H54 (cell line): ENCODE results near the gene NECAB3.

Experiments used
- DNase-seq: peaks from one replicate; pipeline ENCODE4 v3.0.0; 2011; ENCODE audit warnings: low spot score, mixed read lengths; ENCODE audit not compliant: insufficient read length
- FAIRE-seq: peaks from 3 replicates; lab custom pipeline; 2011; peaks lifted over from hg19 to GRCh38; lab: Jason Lieb, UNC
- POLR2A ChIP-seq: IDR thresholded peaks from 2 replicates; pipeline ENCODE4 v1.6.1; 2011; ENCODE audit warnings: low read depth, mild to moderate bottlenecking, low read length

NECAB3 gene, protein sequence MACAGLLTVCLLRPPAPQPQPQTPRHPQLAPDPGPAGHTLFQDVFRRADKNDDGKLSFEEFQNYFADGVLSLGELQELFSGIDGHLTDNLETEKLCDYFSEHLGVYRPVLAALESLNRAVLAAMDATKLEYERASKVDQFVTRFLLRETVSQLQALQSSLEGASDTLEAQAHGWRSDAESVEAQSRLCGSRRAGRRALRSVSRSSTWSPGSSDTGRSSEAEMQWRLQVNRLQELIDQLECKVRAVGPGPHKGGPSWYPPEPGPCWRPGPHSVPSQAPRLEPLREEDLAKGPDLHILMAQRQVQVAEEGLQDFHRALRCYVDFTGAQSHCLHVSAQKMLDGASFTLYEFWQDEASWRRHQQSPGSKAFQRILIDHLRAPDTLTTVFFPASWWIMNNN

GRCh38 chr20:33674294-33675135 lies at the start of gene NECAB3:
Gene NECAB3, minus strand, starts transcription at chr20:33674428. Its CDS starts 76 bp downstream, at chr20:33674352.
- DNase-seq (peak; percentile 98), FAIRE-seq (no peak)
- TF ChIP-seq POLR2A, result peak; percentile 95

DNA sequence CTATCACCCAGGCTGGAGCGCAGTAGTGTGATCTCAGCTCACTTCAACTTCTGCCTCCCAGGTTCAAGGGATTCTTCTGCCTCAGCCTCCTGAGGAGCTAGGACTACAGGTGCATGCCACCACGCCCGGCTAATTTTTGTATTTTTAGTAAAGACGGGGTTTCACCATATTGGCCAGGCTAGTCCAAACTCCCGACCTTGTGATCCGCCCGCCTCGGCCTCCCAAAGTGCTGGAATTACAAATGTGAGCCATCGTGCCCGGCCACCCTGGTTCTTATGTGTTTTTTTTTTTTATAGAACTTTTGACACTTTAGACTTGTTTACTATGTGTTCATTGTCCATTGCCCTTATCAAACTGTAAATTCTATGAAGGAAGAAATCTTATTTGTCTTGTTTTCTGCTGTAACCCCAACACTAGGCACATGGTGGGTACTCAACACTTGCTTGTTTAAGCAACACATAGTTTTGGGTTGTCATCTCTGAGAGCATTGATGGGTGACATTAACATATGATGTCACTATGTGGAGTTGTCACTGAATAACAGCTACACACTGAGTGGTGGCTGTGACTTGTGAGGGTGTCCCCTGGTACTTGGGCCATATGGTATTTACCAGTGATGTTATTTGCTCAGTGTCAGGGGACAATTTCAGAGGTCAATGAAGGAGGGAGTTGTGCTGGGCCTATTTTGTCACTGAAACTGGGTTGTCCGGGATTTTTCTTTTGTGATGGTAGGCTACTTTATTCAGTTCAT lies 47.3 kb upstream of the NECAB3 start:
- FAIRE-seq, result no peak
- no peak for TF ChIP-seq POLR2A
- DNase-seq, result no peak

DNA sequence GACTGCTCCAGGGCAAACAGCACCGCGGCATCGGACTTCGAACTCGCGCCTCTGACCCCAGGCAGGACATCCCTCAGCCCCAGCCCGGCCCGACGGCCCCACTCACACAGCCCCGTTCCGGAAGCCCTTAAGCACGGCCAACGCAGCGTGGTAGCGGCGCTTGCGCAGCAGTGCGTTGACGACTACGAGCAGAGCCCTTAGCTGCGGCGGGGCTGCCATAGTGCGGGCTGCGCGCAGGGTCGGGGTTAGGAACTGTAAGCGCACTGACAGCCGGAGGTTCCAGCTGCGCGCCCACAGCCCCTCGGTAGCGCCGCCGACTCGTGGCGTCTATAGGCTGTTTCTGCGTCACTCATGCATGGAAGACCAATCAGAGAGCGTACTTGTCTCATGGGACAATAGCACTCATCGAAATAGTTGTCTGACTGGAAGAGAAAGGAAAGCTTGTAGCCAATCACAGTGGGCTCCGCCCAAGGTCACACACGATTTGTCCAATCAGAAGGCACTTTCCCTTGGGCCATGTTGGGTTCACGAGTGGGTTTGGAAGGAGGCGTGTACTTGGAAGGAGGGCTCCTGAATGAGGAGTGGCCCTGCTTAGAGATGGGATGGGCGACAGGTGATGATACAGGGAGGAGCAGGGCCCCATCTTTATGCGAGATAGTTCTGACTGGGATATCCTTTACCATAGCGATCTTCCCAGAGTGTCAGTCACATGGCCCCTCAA lies 45.9 kb upstream of the NECAB3 start, which contains the start of gene PXMP4:
PXMP4 (minus strand) TSS at position 322 of the 721 bp plus-strand sequence; CDS start at position 219, 103 bp downstream.
- peak; percentile 88 for FAIRE-seq
- peak; percentile 99 for DNase-seq
- TF ChIP-seq POLR2A, result peak; percentile 83

- no peak for DNase-seq
- FAIRE-seq, result no peak
- TF ChIP-seq POLR2A, result no peak
Measured at GRCh38 chr20:33719277-33719988, 45.2 kb upstream of the NECAB3 start.

GRCh38 chr20:33716498-33716897 lies 42.3 kb upstream of the NECAB3 start:
- DNase-seq (no peak), FAIRE-seq (no peak)
- TF ChIP-seq POLR2A, result no peak

DNA sequence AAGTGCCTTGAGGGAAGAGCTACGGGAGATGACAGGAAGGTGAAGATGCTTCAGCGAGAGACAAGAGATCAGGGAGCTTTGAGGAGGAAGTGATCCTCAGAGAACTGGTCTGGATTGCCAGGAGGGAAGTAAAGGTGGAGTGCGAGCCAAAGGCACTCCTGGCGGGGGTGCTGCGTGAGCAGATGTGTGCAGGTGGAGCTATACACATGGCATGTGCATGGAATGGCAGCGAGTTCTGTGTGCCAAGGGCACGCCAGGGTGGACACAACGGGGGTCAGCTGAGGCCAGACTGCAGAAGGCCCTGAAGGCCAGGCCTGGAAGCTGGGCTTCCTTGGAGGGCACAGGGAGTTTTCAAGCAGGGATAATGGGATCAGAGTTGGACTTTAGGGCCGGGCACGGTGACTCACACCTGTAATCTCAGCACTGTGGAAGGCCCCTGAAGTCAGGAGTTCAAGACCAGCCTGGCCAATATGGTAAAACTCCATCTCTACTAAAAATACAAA lies 39.7 kb upstream of the NECAB3 start:
- no peak for FAIRE-seq
- TF ChIP-seq POLR2A, result no peak
- no peak for DNase-seq

- DNase-seq (no peak), FAIRE-seq (no peak)
- no peak for TF ChIP-seq POLR2A
Measured at GRCh38 chr20:33711446-33711738, 37.2 kb upstream of the NECAB3 start.

DNA sequence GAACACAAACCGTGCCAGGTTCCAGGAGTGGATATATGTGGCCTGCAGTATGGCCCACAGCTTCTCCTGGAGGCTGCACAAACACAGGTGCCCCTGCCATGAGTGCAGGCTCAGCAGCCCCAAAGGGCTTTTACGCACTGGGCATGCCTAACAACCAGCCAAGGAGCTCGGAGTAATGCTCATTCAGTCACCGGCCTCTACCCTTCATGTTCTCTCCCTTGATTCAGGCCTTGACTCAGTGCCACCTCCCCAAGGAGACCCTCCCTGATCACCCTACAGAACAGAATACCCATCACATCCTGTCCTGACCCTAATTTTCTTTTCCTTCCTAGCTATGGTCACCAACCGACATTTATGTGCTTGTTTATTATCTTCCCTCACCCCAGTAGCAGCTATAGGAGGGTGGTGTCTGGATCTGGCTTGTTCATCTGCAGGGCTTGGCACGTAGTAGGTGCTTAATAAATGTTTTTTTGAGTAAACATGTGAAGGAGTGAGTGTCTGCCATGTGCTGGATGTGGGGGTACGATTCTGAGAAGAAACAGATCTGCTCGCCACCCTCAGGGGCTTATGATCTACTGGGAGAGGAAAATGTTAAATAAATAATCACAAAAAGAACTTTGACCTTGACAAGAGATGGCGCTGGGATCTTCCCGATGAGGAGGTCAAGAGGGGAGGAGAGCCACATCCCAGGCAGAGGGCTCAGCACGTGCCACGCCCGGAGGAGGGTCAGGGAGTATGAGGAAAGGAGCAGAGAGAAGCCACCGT lies 36.6 kb upstream of the NECAB3 start:
- DNase-seq (no peak), FAIRE-seq (no peak)
- no peak for TF ChIP-seq POLR2A

DNA sequence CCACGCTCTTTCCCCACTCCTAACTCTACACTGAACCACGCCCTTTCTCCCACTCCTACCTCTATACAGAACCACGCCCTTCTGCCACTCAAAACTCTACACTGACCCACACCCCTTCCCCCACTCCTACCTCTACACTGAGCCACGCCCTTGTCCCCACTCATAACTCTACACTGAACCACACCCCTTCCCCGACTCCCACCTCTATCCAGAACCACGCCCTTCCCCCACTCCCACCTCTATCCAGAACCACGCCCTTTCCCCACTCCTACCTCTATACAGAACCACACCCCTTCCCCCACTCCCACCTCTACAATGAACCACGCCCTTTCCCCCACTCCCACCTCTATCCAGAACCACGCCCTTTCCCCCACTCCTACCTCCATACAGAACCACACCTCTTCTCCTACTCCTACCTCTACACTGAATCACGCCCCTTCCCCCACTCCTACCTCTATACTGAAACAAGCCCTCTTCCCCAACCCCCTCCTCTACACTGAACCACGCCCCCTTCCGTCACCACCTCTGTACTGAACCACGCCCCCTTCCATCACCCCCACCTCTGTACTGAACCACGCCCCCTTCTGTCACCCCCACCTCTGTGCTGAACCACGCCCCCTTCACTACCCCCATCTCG lies 35.8 kb upstream of the NECAB3 start:
- TF ChIP-seq POLR2A, result no peak
- DNase-seq (no peak), FAIRE-seq (no peak)

DNA sequence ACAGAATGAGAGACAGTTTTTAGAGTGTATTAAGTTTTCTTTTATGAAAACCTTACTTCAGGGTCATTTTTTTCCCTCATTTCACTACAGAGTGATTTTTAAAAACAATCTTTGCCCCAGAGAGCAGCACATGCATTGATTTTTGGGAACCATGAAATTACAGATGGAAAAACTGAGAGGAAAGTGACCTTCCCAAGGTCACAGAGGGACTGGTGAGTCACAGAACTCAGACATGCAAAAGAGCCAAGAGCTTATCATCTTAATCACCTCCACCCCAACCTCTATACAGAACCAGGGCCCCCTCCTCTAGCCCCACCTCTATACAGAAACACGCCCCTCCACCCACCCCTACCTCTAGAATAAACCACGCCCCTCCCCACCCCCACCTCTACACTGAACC lies 35.2 kb upstream of the NECAB3 start:
- no peak for DNase-seq
- TF ChIP-seq POLR2A, result no peak
- no peak for FAIRE-seq

- FAIRE-seq, result no peak
- no peak for TF ChIP-seq POLR2A
- no peak for DNase-seq
Measured at GRCh38 chr20:33707668-33708067, 33.4 kb upstream of the NECAB3 start.
